AG04450 (cell line): ENCODE results near the gene SCGB3A1. TPM values are rescaled to one million over a fixed set of nuclear protein-coding genes. Genes with fewer than 3 reads are reported as not detected.

Experiments
- CTCF ChIA-PET: fragments of 300-600, 350-600 bp; formaldehyde crosslinking; extraction: SDS; loops from one replicate; lab custom pipeline; 2022; ENCODE audit warnings: antibody characterized with exemption, inconsistent platforms; lab: Charles Lee
- POLR2A ChIA-PET: fragments of 350-600 bp; formaldehyde crosslinking; extraction: SDS; loops from one replicate; lab custom pipeline; 2021; ENCODE audit warnings: antibody characterized with exemption, inconsistent platforms; lab: Yijun Ruan, JAX
- DNase-seq: peaks from one replicate; pipeline ENCODE4 v3.0.0-alpha.2; 2011; ENCODE audit warnings: low read depth, low spot score
- H3K27ac ChIP-seq: one replicate; pipeline ENCODE4 v1.5.1; 2012; ENCODE audit warnings: low read depth, low read length, control low read depth
- H3K27me3 ChIP-seq: one replicate; pipeline ENCODE4 v1.6.0; 2012; ENCODE audit warnings: low read length; ENCODE audit not compliant: control insufficient read depth, insufficient read depth
- H3K4me3 ChIP-seq: 2 replicates; pipeline ENCODE4 v1.5.1; 2011; ENCODE audit warnings: mild to moderate bottlenecking, low read depth, low read length, control low read depth
- H3K9me3 ChIP-seq: 2 replicates; pipeline ENCODE4 v1.5.1; 2012; ENCODE audit warnings: low read length; ENCODE audit not compliant: control insufficient read depth, insufficient read depth
- CTCF ChIP-seq: IDR thresholded peaks from 2 replicates; pipeline ENCODE4 v1.5.1; 2011; ENCODE audit warnings: low read depth, low read length, control low read depth, inconsistent platforms
- polyA plus RNA-seq: library from polyadenylated mRNA; depleted of rRNA; stranded (reverse); fragments of >200 nt; gene quantifications from 2 replicates; pipeline ENCODE4 v1.2.3, GENCODE V29; 2011

The SCGB3A1 gene
- polyA plus RNA-seq, 1 experiment, result not detected

- ChIA-PET CTCF (no interaction called here), POLR2A (no interaction called here)
- no peak overlapping the region for H3K4me3 ChIP-seq
- H3K27me3 ChIP-seq, result peaks cover 4% of the 10 kb centered on the region
- no peak for DNase-seq
- H3K9me3 ChIP-seq, result peaks cover 13% of the 10 kb centered on the region; the same call in 1 of the 2 replicates
- TF ChIP-seq CTCF, result no peak
- H3K27ac ChIP-seq, result no peak overlapping the region
Measured at GRCh38 chr5:180625125-180625790, 34.0 kb upstream of the SCGB3A1 start.

- peaks cover 12% of the 10 kb centered on the region; the same call in 1 of the 2 replicates for H3K9me3 ChIP-seq
- H3K27ac ChIP-seq, result no peak overlapping the region
- TF ChIP-seq CTCF, result no peak
- no peak for DNase-seq
- H3K4me3 ChIP-seq, result no peak overlapping the region
- H3K27me3 ChIP-seq, result peaks cover 4% of the 10 kb centered on the region
- CTCF ChIA-PET, result no interaction called here
- POLR2A ChIA-PET, result no interaction called here
Measured at GRCh38 chr5:180624587-180624986, 33.3 kb upstream of the SCGB3A1 start.

- TF ChIP-seq CTCF, result no peak
- ChIA-PET CTCF (no interaction called here), POLR2A (no interaction called here)
- peaks cover 4% of the 10 kb centered on the region for H3K27me3 ChIP-seq
- H3K27ac ChIP-seq, result no peak overlapping the region
- no peak overlapping the region for H3K4me3 ChIP-seq
- peaks cover 12% of the 10 kb centered on the region; the same call in 1 of the 2 replicates for H3K9me3 ChIP-seq
- no peak for DNase-seq
Measured at GRCh38 chr5:180623844-180624243, 32.5 kb upstream of the SCGB3A1 start.

GRCh38 chr5:180623411-180623834 is 32.1 kb upstream of the SCGB3A1 start:
- peaks cover 12% of the 10 kb centered on the region; the same call in 1 of the 2 replicates for H3K9me3 ChIP-seq
- no peak for TF ChIP-seq CTCF
- H3K4me3 ChIP-seq, result no peak overlapping the region
- peaks cover 4% of the 10 kb centered on the region for H3K27me3 ChIP-seq
- H3K27ac ChIP-seq, result no peak overlapping the region
- ChIA-PET POLR2A (no interaction called here), CTCF (no interaction called here)
- DNase-seq, result no peak

GRCh38 chr5:180622910-180623309 is 31.6 kb upstream of the SCGB3A1 start:
- Histone ChIP-seq H3K27ac (no peak overlapping the region), H3K4me3 (no peak overlapping the region), H3K9me3 (peaks cover 12% of the 10 kb centered on the region; the same call in 1 of the 2 replicates), H3K27me3 (peaks cover 2% of the 10 kb centered on the region)
- POLR2A ChIA-PET, result no interaction called here
- CTCF ChIA-PET, result interaction anchor here (1.2 kb wide), 1 partner anchor 17 kb away, joined by 3 read pairs; no protein-coding TSS in a partner anchor
- DNase-seq, result no peak
- no peak for TF ChIP-seq CTCF
